Superior temporal gyrus (tissue), 1 donor: ENCODE data around the gene TRIOBP.
A peak's percentile ranks its signal among the peaks of the same experiment; 100 is the strongest.

ENCODE experiments used
- DNase-seq: peaks from one replicate; pipeline ENCODE4 v3.0.0-alpha.2; 2016; ENCODE audit errors: extremely low spot score

The TRIOBP gene

GRCh38 chr22:37805810-37806277 is 109.0 kb downstream of the TRIOBP start:
- no peak for DNase-seq

- DNase-seq: peak; percentile 17
These were observed 109.8 kb downstream of the TRIOBP start for GRCh38 chr22:37806409-37807333.

GRCh38 chr22:37807410-37808293 is 110.8 kb downstream of the TRIOBP start, which contains the start of gene GCAT:
Gene GCAT, plus strand, starts transcription at chr22:37807934. Its CDS starts 34 bp downstream, at chr22:37807968.
- peak; percentile 90 for DNase-seq

- DNase-seq: no peak
These were observed 111.4 kb downstream of the TRIOBP start for GRCh38 chr22:37808294-37808657.

GRCh38 chr22:37809672-37810333 is 113.0 kb downstream of the TRIOBP start:
- no peak for DNase-seq

- DNase-seq: no peak
These were observed 115.0 kb downstream of the TRIOBP start for GRCh38 chr22:37811867-37812266.

GRCh38 chr22:37812869-37813678 is 116.2 kb downstream of the TRIOBP start:
- DNase-seq: no peak

- DNase-seq: no peak
These were observed 118.7 kb downstream of the TRIOBP start for GRCh38 chr22:37815593-37815992.

- no peak for DNase-seq
These were observed 119.8 kb downstream of the TRIOBP start for GRCh38 chr22:37816543-37817180.

GRCh38 chr22:37817705-37818408 is 121.0 kb downstream of the TRIOBP start:
- DNase-seq: peak; percentile 90

- no peak for DNase-seq
These were observed 121.7 kb downstream of the TRIOBP start for GRCh38 chr22:37818409-37819104.

- DNase-seq: no peak
These were observed 122.2 kb downstream of the TRIOBP start for GRCh38 chr22:37819105-37819433.

GRCh38 chr22:37820350-37820749 is 123.5 kb downstream of the TRIOBP start:
- no peak for DNase-seq

GRCh38 chr22:37822079-37822833 is 125.4 kb downstream of the TRIOBP start:
- DNase-seq: no peak

GRCh38 chr22:37823134-37823985 is 126.5 kb downstream of the TRIOBP start, which contains the start of gene GALR3:
Gene GALR3, plus strand, starts transcription at chr22:37823382. Its CDS starts 25 bp downstream, at chr22:37823407.
- no peak for DNase-seq

- no peak for DNase-seq
These were observed 128.1 kb downstream of the TRIOBP start for GRCh38 chr22:37824674-37825641.
